ENCODE results near the gene EML3. TPM values are rescaled to one million over a fixed set of nuclear protein-coding genes. Genes with fewer than 3 reads are reported as not detected.

Gene EML3
- polyA plus RNA-seq, 1 donor from 2014 or later, result 13.8 TPM

DNA sequence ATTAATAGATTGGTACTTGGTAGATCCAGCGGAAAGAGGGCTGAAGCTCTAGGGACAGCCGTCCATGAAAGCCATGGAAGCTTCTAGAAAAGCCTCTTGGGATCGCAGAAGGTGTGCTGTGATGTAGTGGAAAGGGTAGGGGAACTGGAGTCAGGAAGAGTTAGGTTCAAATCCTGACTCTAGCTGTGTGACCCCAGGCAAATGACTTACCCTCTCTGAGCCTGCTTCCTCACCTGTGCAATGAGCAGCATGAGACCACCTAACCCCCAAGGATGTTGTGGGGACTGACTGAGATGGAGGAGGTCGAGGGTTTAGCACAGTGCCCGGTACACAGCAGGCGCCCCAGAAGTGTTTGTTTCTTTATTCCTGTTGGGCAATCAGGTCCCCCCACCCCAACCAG, 2.2 kb downstream of the EML3 start:
- Mint-ChIP-seq H3K36me3 (no peaks in the 10 kb centered on the region), H3K4me1 (peaks cover 10 to 18% (median 17%) of the 10 kb centered on the region in 3 donors), H3K9me3 (no peaks in the 10 kb centered on the region), H3K27ac (peak overlapping the region in 2 of 3 donors; percentile 82 to 98), H3K27me3 (no peaks in the 10 kb centered on the region), H3K4me3 (peak overlapping the region; percentile 47 to 95 (median 71))

- Mint-ChIP-seq H3K27me3 (no peaks in the 10 kb centered on the region), H3K27ac (peak overlapping the region in 1 of 3 donors; percentile 98), H3K4me3 (peak overlapping the region in 1 of 4 donors; percentile 95), H3K9me3 (no peaks in the 10 kb centered on the region), H3K36me3 (no peaks in the 10 kb centered on the region), H3K4me1 (peaks cover 10 to 20% (median 19%) of the 10 kb centered on the region in 3 donors)
Observed at GRCh38 chr11:62608776-62609175, 3.8 kb downstream of the EML3 start.

DNA sequence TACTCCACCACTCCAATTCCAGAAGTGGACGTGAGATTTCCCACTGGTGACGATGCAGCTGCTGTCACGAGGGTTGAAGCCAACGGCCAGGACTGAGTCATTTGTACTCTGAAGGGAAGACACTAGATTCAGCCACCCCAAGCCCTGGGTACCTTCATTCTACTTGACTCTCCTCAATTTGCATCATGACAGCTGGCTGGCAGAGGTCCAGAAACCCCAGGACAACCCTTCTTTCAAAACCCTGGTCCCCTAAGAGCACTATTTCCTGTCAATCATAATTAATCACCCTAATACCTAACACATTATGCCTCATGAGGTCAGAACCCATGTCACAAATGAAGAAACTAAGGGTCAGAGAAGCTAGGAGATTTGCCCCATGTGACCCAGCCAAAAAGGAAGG, 4.9 kb downstream of the EML3 start:
- H3K27me3 Mint-ChIP-seq, result no peaks in the 10 kb centered on the region
- H3K36me3 Mint-ChIP-seq, result no peaks in the 10 kb centered on the region
- peak overlapping the region in 1 of 4 donors; percentile 75 for H3K4me3 Mint-ChIP-seq
- H3K27ac Mint-ChIP-seq, result peak overlapping the region in 1 of 3 donors; percentile 98
- peaks cover 12 to 26% (median 18%) of the 10 kb centered on the region in 3 donors for H3K4me1 Mint-ChIP-seq
- H3K9me3 Mint-ChIP-seq, result no peaks in the 10 kb centered on the region

GRCh38 chr11:62605902-62606301, 6.7 kb downstream of the EML3 start:
- H3K4me3 Mint-ChIP-seq, result peak overlapping the region in 1 of 4 donors; percentile 45
- H3K27me3 Mint-ChIP-seq, result no peaks in the 10 kb centered on the region
- H3K9me3 Mint-ChIP-seq, result no peaks in the 10 kb centered on the region
- H3K36me3 Mint-ChIP-seq, result peaks cover 4% of the 10 kb centered on the region
- peak overlapping the region in 1 of 3 donors; percentile 62 for H3K27ac Mint-ChIP-seq
- H3K4me1 Mint-ChIP-seq, result peaks cover 13 to 29% (median 25%) of the 10 kb centered on the region in 3 donors

DNA sequence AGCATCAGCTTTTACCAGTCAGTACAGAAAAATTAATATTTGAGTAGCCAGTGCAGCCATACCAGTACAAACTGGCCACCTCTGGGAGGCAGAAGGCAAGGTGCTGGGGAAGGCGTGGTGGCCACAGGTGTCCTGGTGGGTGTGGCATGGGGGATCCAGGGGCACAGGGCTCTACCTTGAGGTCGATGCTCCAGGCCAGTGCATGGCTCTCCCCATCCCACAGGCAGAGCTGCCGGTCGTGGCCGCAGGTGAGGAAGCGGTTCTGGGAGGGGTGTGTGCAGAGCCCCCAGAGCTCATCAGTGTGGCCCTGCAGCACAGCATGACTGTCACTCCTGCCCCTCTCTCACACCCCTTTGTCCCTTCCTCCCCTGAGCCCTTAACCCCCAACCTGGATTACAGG, 7.1 kb downstream of the EML3 start:
- H3K4me3 Mint-ChIP-seq, result peak overlapping the region in 1 of 4 donors; percentile 14
- no peaks in the 10 kb centered on the region for H3K27me3 Mint-ChIP-seq
- peaks cover 4% of the 10 kb centered on the region for H3K36me3 Mint-ChIP-seq
- H3K9me3 Mint-ChIP-seq, result no peaks in the 10 kb centered on the region
- H3K27ac Mint-ChIP-seq, result peak overlapping the region in 2 of 3 donors; percentile 57 to 62
- peaks cover 11 to 27% (median 27%) of the 10 kb centered on the region in 3 donors for H3K4me1 Mint-ChIP-seq

DNA sequence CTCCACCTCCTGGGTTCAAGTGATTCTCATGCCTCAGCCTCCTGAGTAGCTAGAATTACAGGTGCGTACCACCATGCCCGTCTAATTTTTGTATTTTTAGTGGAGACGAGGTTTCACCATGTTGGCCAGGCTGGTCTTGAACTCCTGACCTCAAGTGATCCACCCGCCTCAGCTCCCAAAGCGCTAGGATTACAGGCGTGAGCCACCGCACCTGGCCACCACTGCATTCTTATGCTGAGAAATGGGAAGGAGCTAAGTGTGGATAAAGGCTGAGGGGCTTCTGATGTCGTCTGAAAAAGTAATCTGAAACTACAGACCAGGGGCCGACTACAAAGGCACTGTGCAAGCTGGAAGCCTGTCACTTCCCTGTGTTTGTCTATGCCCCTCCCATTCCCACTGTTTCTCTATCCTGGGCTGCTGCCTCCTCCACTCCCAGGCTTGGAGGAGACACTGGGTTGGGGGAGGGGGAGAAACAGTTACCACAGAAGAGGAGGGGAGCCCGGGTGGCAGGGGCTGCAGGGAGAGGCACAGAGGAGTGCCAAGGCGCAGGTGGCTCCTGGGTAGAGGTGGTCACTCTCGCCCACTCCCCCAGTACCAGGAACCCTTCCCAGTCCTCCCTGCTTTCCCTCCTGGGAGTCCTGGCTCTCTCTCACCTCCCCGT, 8.0 kb downstream of the EML3 start:
- Mint-ChIP-seq H3K4me3 (peak overlapping the region in 1 of 4 donors; percentile 65), H3K4me1 (peaks cover 19 to 34% (median 31%) of the 10 kb centered on the region in 3 donors), H3K9me3 (no peaks in the 10 kb centered on the region), H3K27me3 (no peaks in the 10 kb centered on the region), H3K27ac (peak overlapping the region in 1 of 3 donors; percentile 54), H3K36me3 (peaks cover 5% of the 10 kb centered on the region)

GRCh38 chr11:62603776-62604299, 8.7 kb downstream of the EML3 start:
- Mint-ChIP-seq H3K36me3 (peaks cover 8% of the 10 kb centered on the region), H3K9me3 (peaks cover 0 to 3% (median 0%) of the 10 kb centered on the region in 3 donors), H3K4me1 (peaks cover 25 to 39% (median 38%) of the 10 kb centered on the region in 3 donors), H3K27ac (peak overlapping the region; percentile 49 to 75 (median 54)), H3K27me3 (no peaks in the 10 kb centered on the region), H3K4me3 (peak overlapping the region in 3 of 4 donors; percentile 65 to 73 (median 68))

- Mint-ChIP-seq H3K4me1 (peaks cover 32 to 46% (median 45%) of the 10 kb centered on the region in 3 donors), H3K9me3 (peaks cover 0 to 3% (median 0%) of the 10 kb centered on the region in 3 donors), H3K27me3 (peaks cover 2% of the 10 kb centered on the region), H3K36me3 (peaks cover 11% of the 10 kb centered on the region), H3K27ac (peak overlapping the region in 2 of 3 donors; percentile 54 to 75), H3K4me3 (peak overlapping the region; percentile 65 to 76 (median 70))
Observed at GRCh38 chr11:62603072-62603408, 9.5 kb downstream of the EML3 start.

- Mint-ChIP-seq H3K36me3 (peaks cover 11% of the 10 kb centered on the region), H3K27me3 (peaks cover 2% of the 10 kb centered on the region), H3K9me3 (peaks cover 0 to 3% (median 0%) of the 10 kb centered on the region in 3 donors), H3K27ac (peak overlapping the region; percentile 94 to 99 (median 97)), H3K4me3 (peak overlapping the region; percentile 89 to 99 (median 96)), H3K4me1 (peaks cover 31 to 45% (median 41%) of the 10 kb centered on the region in 3 donors)
Observed at GRCh38 chr11:62602141-62603071, 10.2 kb downstream of the EML3 start.

DNA sequence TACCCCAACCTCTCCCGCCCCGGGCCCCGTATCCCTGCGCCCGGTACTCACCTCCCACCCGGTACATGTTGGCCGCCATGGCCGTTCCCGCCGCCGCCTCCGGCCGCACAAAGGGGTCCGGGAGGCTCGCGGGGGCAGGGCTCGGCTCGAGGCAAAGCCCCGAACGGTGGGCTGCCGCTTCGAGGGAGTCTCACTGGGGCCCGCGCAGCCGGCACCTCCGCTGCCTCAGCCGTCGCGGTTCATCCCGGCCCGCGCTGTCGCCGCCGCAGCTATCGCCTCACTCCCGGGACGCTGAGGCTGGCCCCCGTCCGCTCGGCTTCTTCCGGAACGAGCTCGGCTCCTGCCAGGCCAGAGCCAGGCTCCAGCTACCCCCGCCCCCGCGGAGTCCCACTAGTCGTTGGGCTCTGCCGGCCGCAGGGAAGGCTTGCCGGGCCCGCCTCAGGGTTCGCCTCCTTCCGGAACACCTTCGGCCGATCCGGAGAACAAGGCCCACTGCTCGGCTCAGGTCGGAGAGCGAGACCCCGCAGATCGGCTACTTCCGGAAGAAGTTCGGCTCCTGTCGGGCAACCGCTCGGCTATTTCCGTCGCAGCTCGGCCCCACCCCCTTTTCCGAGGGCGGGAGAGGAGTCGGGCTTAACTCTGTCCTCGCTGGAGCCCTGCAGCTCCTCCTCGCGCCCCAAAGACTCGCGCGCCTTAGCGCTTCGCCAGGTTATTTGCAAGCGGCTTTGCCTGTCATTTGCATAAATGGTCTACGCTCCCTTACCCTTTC, 11.0 kb downstream of the EML3 start, which contains the start of gene MTA2:
MTA2 (minus strand) TSS at position 494 of the 769 bp plus-strand sequence; CDS start at position 79, 415 bp downstream.
- peak within 1 kb of the TSS; percentile 89 to 99 (median 96) for H3K4me3 Mint-ChIP-seq
- peaks cover 31 to 44% (median 41%) of the 10 kb centered on the region in 3 donors for H3K4me1 Mint-ChIP-seq
- H3K36me3 Mint-ChIP-seq, result peaks cover 11% of the 10 kb centered on the region
- H3K27ac Mint-ChIP-seq, result peak within 1 kb of the TSS; percentile 94 to 99 (median 97)
- H3K9me3 Mint-ChIP-seq, result peaks cover 0 to 3% (median 0%) of the 10 kb centered on the region in 3 donors
- peaks cover 2% of the 10 kb centered on the region for H3K27me3 Mint-ChIP-seq

DNA sequence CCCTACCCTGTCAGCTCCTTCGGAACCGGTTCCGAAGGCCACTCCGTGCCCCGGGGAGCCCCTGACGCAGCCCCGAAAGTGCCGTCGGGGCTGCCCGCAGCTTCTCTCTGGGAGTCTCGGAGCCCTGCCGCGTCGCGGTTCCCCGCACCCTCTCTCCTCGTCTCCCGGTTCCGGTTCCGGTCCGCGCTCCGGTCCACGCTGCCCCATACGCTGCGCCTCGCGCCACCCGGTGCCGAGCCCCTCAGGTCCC, 11.5 kb downstream of the EML3 start:
- H3K27me3 Mint-ChIP-seq, result peaks cover 2% of the 10 kb centered on the region
- H3K36me3 Mint-ChIP-seq, result peaks cover 11% of the 10 kb centered on the region
- peak overlapping the region; percentile 47 to 94 (median 94) for H3K27ac Mint-ChIP-seq
- peaks cover 31 to 43% (median 38%) of the 10 kb centered on the region in 3 donors for H3K4me1 Mint-ChIP-seq
- H3K9me3 Mint-ChIP-seq, result peaks cover 0 to 3% (median 0%) of the 10 kb centered on the region in 3 donors
- peak overlapping the region; percentile 89 to 99 (median 96) for H3K4me3 Mint-ChIP-seq

- peaks cover 0 to 3% (median 0%) of the 10 kb centered on the region in 3 donors for H3K9me3 Mint-ChIP-seq
- H3K4me3 Mint-ChIP-seq, result peak overlapping the region; percentile 89 to 99 (median 96)
- peaks cover 11% of the 10 kb centered on the region for H3K36me3 Mint-ChIP-seq
- peaks cover 2% of the 10 kb centered on the region for H3K27me3 Mint-ChIP-seq
- peak overlapping the region; percentile 92 to 94 (median 94) for H3K27ac Mint-ChIP-seq
- H3K4me1 Mint-ChIP-seq, result peaks cover 31 to 43% (median 37%) of the 10 kb centered on the region in 3 donors
Observed at GRCh38 chr11:62600367-62601121, 12.0 kb downstream of the EML3 start.

DNA sequence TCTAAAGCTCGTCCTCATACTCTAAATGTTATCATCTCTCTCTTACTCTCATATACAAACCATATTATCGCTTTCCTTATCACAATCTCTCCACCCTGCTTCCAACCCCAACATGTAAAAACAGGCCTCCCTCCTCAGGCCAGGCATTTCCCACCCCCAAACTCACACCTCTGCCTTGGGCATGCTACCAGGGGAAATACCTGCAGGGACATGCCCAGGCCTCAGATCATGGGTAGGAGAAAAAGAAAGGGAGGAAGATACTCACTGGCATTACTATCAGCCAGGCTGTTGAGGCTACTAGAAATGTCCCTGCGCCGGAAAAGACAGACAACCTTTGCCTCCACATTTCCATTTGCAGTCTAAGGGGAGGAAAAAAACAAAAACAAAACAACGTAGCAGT, 12.7 kb downstream of the EML3 start:
- H3K4me3 Mint-ChIP-seq, result peak overlapping the region; percentile 89 to 99 (median 96)
- H3K36me3 Mint-ChIP-seq, result peaks cover 11% of the 10 kb centered on the region
- H3K27me3 Mint-ChIP-seq, result peaks cover 2% of the 10 kb centered on the region
- peak overlapping the region; percentile 92 to 94 (median 94) for H3K27ac Mint-ChIP-seq
- peaks cover 31 to 45% (median 37%) of the 10 kb centered on the region in 3 donors for H3K4me1 Mint-ChIP-seq
- H3K9me3 Mint-ChIP-seq, result peaks cover 0 to 3% (median 0%) of the 10 kb centered on the region in 3 donors
